GM12801 (cell line): Measurements from ENCODE around the gene CCDC32.

ENCODE experiments used
- TF ChIP-seq, protein P1 (sequence below): IDR thresholded peaks from one replicate; pipeline ENCODE4 v1.5.1; 2011; ENCODE audit warnings: control low read depth; ENCODE audit not compliant: insufficient read length; ENCODE audit errors: extremely low read depth

The CCDC32 gene

DNA sequence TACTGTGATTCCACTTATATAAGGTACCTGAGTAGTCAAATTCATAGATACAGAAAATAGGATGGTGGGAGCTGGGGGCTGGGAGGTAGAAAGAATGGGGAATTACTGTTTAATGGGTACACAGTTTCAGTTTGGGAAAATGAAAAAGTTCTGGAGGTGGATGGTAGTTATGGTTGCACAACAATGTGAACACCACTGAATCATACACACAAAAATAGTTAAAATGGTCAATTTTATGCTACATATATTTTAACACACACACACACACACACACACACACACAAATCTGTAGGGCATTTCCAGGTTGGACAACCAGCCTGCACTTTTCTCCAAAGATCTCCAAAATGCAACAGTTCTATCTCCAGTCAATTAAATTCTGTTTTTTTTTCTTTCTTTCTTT is 1.4 kb downstream of the CCDC32 start:
- TF ChIP-seq, protein P1, sequence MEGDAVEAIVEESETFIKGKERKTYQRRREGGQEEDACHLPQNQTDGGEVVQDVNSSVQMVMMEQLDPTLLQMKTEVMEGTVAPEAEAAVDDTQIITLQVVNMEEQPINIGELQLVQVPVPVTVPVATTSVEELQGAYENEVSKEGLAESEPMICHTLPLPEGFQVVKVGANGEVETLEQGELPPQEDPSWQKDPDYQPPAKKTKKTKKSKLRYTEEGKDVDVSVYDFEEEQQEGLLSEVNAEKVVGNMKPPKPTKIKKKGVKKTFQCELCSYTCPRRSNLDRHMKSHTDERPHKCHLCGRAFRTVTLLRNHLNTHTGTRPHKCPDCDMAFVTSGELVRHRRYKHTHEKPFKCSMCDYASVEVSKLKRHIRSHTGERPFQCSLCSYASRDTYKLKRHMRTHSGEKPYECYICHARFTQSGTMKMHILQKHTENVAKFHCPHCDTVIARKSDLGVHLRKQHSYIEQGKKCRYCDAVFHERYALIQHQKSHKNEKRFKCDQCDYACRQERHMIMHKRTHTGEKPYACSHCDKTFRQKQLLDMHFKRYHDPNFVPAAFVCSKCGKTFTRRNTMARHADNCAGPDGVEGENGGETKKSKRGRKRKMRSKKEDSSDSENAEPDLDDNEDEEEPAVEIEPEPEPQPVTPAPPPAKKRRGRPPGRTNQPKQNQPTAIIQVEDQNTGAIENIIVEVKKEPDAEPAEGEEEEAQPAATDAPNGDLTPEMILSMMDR = no peak

DNA sequence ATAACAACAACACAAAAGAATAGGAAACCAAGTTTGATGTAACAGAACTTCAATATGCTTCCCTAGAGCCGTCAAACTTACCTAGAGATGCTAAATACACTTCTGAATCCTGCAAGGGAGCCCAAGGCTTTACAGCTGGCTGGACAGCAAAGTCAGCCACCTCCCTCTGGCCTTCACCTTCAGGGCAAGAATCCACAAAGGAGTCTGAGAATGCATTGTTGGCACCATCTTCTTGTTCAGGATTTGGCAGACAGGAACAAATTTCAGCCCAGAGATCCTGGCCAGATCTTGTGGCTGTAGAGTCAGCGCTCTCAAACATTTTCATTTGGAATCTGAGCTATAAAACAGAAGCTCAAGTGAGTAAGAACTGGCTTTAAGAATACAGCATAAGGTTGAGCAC is 2.2 kb downstream of the CCDC32 start:
- TF ChIP-seq, protein P1 = no peak

DNA sequence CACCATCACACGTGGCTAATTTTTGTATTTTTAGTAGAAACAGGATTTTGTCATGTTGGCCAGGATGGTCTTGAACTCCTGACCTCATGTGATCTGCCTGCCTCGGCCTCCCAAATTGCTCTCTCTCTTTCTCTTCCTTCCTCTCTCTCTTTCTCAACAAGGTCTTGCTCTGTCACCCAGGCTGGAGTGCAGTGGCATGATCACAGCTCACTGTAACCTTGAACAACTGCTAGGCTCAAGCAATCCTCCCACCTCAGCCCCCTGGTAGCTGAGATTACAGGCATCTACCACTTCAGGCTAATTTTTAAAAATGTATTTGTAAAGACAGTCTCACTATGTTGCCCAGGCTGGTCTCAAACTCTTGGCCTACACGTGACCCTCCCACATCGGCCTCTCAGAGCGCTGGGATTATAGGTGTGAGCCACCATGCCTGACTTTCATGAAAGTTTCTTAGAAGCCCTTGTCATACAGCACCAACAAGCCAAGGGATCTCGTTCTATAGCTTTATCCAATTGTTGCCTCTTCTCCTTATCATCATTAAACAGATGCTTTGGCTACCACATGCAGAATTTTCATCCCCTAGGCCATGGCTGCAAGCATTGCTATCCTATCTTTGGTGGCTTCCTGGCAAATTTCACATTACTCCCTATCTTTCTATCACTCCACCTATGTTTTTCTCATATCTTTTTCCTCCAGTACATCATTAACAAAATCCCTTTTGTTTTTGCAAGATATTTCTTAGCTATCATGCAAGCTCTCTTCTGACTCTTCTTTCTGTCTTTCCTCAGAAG is 5.7 kb downstream of the CCDC32 start:
- TF ChIP-seq, protein P1 = no peak

DNA sequence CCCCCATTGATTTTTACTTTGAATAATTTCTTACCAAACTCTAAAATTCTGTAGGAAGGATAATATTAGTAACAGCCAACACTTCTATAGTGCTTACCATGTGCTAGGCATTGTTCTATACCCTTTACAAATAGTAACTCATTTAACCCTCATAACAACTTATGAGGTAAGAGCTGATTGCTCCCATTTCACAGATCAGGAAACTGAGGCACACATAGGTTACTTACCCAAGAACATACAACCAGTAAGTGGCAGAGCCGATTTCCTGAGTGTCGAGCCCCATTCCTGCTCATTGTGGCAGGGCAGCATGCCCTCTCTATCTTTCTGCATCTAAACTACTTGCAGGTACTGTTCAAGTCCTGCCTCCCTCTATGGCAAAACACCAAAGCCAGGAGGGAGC is 9.0 kb downstream of the CCDC32 start:
- TF ChIP-seq, protein P1 = no peak

DNA sequence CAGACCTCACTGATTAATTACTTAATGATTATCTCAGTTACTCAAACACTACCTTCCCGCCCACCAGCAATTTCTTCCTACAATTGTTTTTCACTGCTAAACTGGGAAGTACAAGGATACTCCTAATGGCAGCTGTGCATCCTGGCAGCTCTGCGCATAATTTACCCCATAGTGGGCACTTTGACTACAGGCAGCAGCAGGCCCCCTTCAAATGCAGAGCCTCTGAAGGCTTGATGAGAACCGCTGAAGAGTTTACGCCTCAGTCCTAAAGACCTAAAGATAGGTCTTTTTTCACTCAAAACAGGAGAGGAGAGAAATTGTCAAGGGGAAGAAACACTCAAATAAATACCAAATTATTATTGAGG is 10.7 kb downstream of the CCDC32 start:
- TF ChIP-seq, protein P1 = no peak

DNA sequence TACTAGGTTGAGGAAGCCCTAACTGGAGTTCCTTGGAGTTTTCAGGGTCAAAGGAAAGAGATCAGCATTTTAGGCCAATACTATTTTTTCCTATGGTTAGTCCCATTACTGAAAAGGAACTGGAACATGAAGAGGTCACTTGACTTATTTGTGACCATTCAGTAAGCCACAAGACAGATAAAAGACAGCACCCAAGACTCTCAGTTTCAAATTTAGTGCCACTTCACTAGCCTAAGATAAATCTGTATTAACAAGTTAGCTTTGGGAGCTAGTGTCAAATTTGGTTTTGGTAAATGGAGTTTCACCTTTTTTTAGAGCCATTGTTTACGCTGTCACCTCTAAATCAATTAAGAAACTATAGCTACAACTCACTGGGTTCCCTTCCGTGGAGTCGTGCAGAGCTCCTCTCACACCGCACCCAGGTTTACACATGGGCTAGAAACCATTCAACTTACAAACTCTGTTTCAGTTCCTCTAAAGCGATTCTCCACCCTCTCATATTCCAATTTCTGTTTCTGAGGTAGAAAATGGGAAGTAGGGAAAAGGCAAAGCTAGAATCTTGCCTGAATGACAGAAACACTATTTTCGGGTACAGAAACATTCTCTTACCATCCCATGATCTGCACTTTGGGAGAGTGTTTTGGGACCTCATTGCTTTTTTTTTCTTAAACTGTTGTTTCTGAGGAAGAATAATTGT is 14.4 kb downstream of the CCDC32 start:
- TF ChIP-seq, protein P1 = no peak

DNA sequence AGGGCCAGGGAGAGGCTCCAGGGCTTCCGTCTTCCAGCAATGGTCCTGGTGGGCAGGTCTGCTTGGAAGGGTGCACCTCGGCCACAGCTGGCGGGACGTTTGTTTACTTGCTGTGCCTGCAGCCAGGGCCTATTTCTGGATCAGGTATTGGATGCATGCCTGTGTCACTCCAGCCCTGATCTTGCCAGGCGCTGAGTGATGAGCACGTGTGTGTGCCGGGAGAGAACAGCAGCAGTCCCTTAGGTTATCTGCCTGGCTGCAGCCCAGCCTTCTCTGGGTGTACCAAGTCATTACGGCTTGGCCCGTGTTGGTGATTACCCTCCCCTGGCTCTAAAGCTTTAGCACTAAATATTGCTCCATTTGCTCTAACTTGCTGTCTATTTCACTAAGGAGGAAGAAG is 14.9 kb downstream of the CCDC32 start:
- TF ChIP-seq, protein P1 = no peak
